Measurements from ENCODE around the gene ADAMTS5. TPM values are rescaled to one million over a fixed set of nuclear protein-coding genes. Genes with fewer than 3 reads are reported as not detected.

Gene ADAMTS5
- total RNA-seq, 1 donor from 2014 or later, result 15.7 TPM

GRCh38 chr21:26952374-26953066, 14.4 kb downstream of the ADAMTS5 start:
- H3K36me3 ChIP-seq (ENCODE audit: control insufficient read depth in 3 of 3, insufficient read depth in 3 of 3, low read length in 3 of 3), result no peaks in the 10 kb centered on the region
- no peaks in the 10 kb centered on the region for H3K9me3 ChIP-seq (ENCODE audit: control insufficient read depth in 3 of 3, low read length in 3 of 3)
- H3K4me1 ChIP-seq (ENCODE audit: control insufficient read depth in 3 of 3, insufficient read depth in 3 of 3, low read length in 3 of 3), result peaks cover 4 to 9% (median 4%) of the 10 kb centered on the region in 3 donors
- H3K4me3 ChIP-seq (ENCODE audit: low read length in 3 of 3), result no peak overlapping the region
- H3K9ac ChIP-seq (ENCODE audit: low read depth in 1 of 3, low read length in 3 of 3), result peak overlapping the region in 1 of 3 donors; percentile 13
- H3K27ac ChIP-seq (ENCODE audit: low read depth, low read length), result no peak overlapping the region
- no peaks in the 10 kb centered on the region for H3K27me3 ChIP-seq (ENCODE audit: control insufficient read depth in 3 of 3, insufficient read depth in 3 of 3, low read length in 3 of 3)

GRCh38 chr21:26949830-26950229, 17.1 kb downstream of the ADAMTS5 start:
- Histone ChIP-seq H3K27me3 (ENCODE audit: control insufficient read depth in 3 of 3, insufficient read depth in 3 of 3, low read length in 3 of 3) (no peaks in the 10 kb centered on the region), H3K4me1 (ENCODE audit: control insufficient read depth in 3 of 3, insufficient read depth in 3 of 3, low read length in 3 of 3) (peaks cover 6 to 14% (median 8%) of the 10 kb centered on the region in 3 donors), H3K9me3 (ENCODE audit: control insufficient read depth in 3 of 3, low read length in 3 of 3) (no peaks in the 10 kb centered on the region), H3K9ac (ENCODE audit: low read depth in 1 of 3, low read length in 3 of 3) (no peak overlapping the region), H3K27ac (ENCODE audit: low read depth, low read length) (no peak overlapping the region), H3K36me3 (ENCODE audit: control insufficient read depth in 3 of 3, insufficient read depth in 3 of 3, low read length in 3 of 3) (no peaks in the 10 kb centered on the region), H3K4me3 (ENCODE audit: low read length in 3 of 3) (no peak overlapping the region)

- Histone ChIP-seq H3K9me3 (ENCODE audit: control insufficient read depth in 3 of 3, low read length in 3 of 3) (no peaks in the 10 kb centered on the region), H3K4me3 (ENCODE audit: low read length in 3 of 3) (no peak overlapping the region), H3K27me3 (ENCODE audit: control insufficient read depth in 3 of 3, insufficient read depth in 3 of 3, low read length in 3 of 3) (no peaks in the 10 kb centered on the region), H3K27ac (ENCODE audit: low read depth, low read length) (no peak overlapping the region), H3K9ac (ENCODE audit: low read depth in 1 of 3, low read length in 3 of 3) (no peak overlapping the region), H3K4me1 (ENCODE audit: control insufficient read depth in 3 of 3, insufficient read depth in 3 of 3, low read length in 3 of 3) (peaks cover 2 to 14% (median 5%) of the 10 kb centered on the region in 3 donors), H3K36me3 (ENCODE audit: control insufficient read depth in 3 of 3, insufficient read depth in 3 of 3, low read length in 3 of 3) (no peaks in the 10 kb centered on the region)
These were observed 18.7 kb downstream of the ADAMTS5 start for GRCh38 chr21:26948194-26948593.

DNA sequence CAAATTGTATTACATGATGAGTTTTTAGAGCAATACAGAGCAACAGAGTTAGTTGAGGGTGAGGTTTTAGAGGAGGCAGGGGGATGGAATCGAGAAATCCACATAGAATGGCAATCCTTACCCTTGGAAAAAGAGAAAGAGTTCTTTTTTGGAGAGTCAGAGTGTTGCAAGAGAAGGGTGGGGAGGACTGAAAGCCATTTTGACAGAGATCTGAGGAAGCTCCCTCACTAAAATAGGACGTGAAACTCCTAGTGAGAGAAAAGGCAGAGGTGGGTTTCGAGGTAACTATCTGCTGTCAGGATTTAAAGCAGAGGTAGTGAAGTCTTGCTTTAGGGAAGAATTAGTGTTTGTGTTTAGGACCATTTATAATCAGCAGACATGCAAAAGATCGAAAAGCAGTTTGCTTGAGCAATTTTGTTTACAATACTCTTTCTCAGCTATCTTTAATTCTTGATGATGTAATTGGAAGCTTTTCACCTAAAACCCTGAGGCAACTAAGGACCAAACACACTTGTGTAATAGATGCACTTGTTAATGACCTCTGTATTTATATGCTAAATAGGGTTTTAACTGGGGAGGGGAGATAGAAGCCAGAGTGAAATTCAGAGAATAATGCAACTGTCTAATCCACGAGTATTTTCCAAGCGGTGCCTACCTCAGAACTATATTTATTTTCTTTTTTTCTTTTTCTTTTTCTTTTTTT, 20.0 kb downstream of the ADAMTS5 start:
- Histone ChIP-seq H3K36me3 (ENCODE audit: control insufficient read depth in 3 of 3, insufficient read depth in 3 of 3, low read length in 3 of 3) (no peaks in the 10 kb centered on the region), H3K4me1 (ENCODE audit: control insufficient read depth in 3 of 3, insufficient read depth in 3 of 3, low read length in 3 of 3) (peaks cover 2 to 14% (median 5%) of the 10 kb centered on the region in 3 donors), H3K9ac (ENCODE audit: low read depth in 1 of 3, low read length in 3 of 3) (no peak overlapping the region), H3K4me3 (ENCODE audit: low read length in 3 of 3) (no peak overlapping the region), H3K9me3 (ENCODE audit: control insufficient read depth in 3 of 3, low read length in 3 of 3) (no peaks in the 10 kb centered on the region), H3K27ac (ENCODE audit: low read depth, low read length) (no peak overlapping the region), H3K27me3 (ENCODE audit: control insufficient read depth in 3 of 3, insufficient read depth in 3 of 3, low read length in 3 of 3) (no peaks in the 10 kb centered on the region)

GRCh38 chr21:26945916-26946675, 20.8 kb downstream of the ADAMTS5 start:
- Histone ChIP-seq H3K9ac (ENCODE audit: low read depth in 1 of 3, low read length in 3 of 3) (peak overlapping the region in 2 of 3 donors; percentile 0 to 14), H3K27me3 (ENCODE audit: control insufficient read depth in 3 of 3, insufficient read depth in 3 of 3, low read length in 3 of 3) (no peaks in the 10 kb centered on the region), H3K4me3 (ENCODE audit: low read length in 3 of 3) (peak overlapping the region in 2 of 3 donors; percentile 18 to 33), H3K9me3 (ENCODE audit: control insufficient read depth in 3 of 3, low read length in 3 of 3) (no peaks in the 10 kb centered on the region), H3K36me3 (ENCODE audit: control insufficient read depth in 3 of 3, insufficient read depth in 3 of 3, low read length in 3 of 3) (no peaks in the 10 kb centered on the region), H3K27ac (ENCODE audit: low read depth, low read length) (no peak overlapping the region), H3K4me1 (ENCODE audit: control insufficient read depth in 3 of 3, insufficient read depth in 3 of 3, low read length in 3 of 3) (peaks cover 2 to 14% (median 5%) of the 10 kb centered on the region in 3 donors)

GRCh38 chr21:26943921-26944320, 23.0 kb downstream of the ADAMTS5 start:
- no peaks in the 10 kb centered on the region for H3K36me3 ChIP-seq (ENCODE audit: control insufficient read depth in 3 of 3, insufficient read depth in 3 of 3, low read length in 3 of 3)
- no peaks in the 10 kb centered on the region for H3K9me3 ChIP-seq (ENCODE audit: control insufficient read depth in 3 of 3, low read length in 3 of 3)
- H3K9ac ChIP-seq (ENCODE audit: low read depth in 1 of 3, low read length in 3 of 3), result no peak overlapping the region
- no peak overlapping the region for H3K4me3 ChIP-seq (ENCODE audit: low read length in 3 of 3)
- peaks cover 2 to 22% (median 5%) of the 10 kb centered on the region in 3 donors for H3K4me1 ChIP-seq (ENCODE audit: control insufficient read depth in 3 of 3, insufficient read depth in 3 of 3, low read length in 3 of 3)
- H3K27me3 ChIP-seq (ENCODE audit: control insufficient read depth in 3 of 3, insufficient read depth in 3 of 3, low read length in 3 of 3), result no peaks in the 10 kb centered on the region
- H3K27ac ChIP-seq (ENCODE audit: low read depth, low read length), result no peak overlapping the region

- H3K4me1 ChIP-seq (ENCODE audit: control insufficient read depth in 3 of 3, insufficient read depth in 3 of 3, low read length in 3 of 3), result peaks cover 2 to 19% (median 5%) of the 10 kb centered on the region in 3 donors
- H3K27ac ChIP-seq (ENCODE audit: low read depth, low read length), result no peak overlapping the region
- no peak overlapping the region for H3K9ac ChIP-seq (ENCODE audit: low read depth in 1 of 3, low read length in 3 of 3)
These were observed 25.5 kb downstream of the ADAMTS5 start for GRCh38 chr21:26941421-26941820.

DNA sequence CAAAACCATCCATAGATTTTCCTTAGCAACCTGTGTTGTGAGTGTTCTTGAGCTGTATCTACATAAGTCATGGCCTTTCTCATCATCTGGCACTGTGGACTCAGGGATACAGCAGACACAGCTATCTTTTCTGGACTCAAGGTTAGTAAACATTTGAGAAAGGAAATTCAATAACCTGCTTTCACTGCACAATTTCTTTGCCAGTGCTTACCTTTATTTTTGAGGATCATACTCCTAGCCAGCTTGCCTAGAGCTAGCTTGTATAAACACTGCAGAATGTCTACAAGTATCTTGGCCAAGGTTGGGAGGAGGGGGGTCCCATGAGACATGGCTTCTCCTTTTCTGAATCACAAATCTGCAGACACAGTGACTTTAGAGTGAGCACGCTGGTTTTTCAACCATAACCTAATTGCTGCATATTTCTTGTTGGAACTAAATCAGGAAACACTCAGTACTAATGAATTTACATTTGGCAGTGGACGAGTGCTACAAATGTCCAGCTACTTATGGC, 27.2 kb downstream of the ADAMTS5 start:
- Histone ChIP-seq H3K27me3 (ENCODE audit: control insufficient read depth in 3 of 3, insufficient read depth in 3 of 3, low read length in 3 of 3) (no peaks in the 10 kb centered on the region), H3K27ac (ENCODE audit: low read depth, low read length) (no peak overlapping the region), H3K9ac (ENCODE audit: low read depth in 1 of 3, low read length in 3 of 3) (no peak overlapping the region), H3K36me3 (ENCODE audit: control insufficient read depth in 3 of 3, insufficient read depth in 3 of 3, low read length in 3 of 3) (peaks cover 0 to 2% (median 0%) of the 10 kb centered on the region in 3 donors), H3K4me3 (ENCODE audit: low read length in 3 of 3) (no peak overlapping the region), H3K4me1 (ENCODE audit: control insufficient read depth in 3 of 3, insufficient read depth in 3 of 3, low read length in 3 of 3) (peaks cover 0 to 10% (median 0%) of the 10 kb centered on the region in 3 donors), H3K9me3 (ENCODE audit: control insufficient read depth in 3 of 3, low read length in 3 of 3) (no peaks in the 10 kb centered on the region)

More at GRCh38 chr21:26941421-26941820, 25.5 kb downstream of the ADAMTS5 start:
- H3K4me3 ChIP-seq (ENCODE audit: low read length in 3 of 3), result no peak overlapping the region
- no peaks in the 10 kb centered on the region for H3K36me3 ChIP-seq (ENCODE audit: control insufficient read depth in 3 of 3, insufficient read depth in 3 of 3, low read length in 3 of 3)
- no peaks in the 10 kb centered on the region for H3K27me3 ChIP-seq (ENCODE audit: control insufficient read depth in 3 of 3, insufficient read depth in 3 of 3, low read length in 3 of 3)
- H3K9me3 ChIP-seq (ENCODE audit: control insufficient read depth in 3 of 3, low read length in 3 of 3), result no peaks in the 10 kb centered on the region

DNA sequence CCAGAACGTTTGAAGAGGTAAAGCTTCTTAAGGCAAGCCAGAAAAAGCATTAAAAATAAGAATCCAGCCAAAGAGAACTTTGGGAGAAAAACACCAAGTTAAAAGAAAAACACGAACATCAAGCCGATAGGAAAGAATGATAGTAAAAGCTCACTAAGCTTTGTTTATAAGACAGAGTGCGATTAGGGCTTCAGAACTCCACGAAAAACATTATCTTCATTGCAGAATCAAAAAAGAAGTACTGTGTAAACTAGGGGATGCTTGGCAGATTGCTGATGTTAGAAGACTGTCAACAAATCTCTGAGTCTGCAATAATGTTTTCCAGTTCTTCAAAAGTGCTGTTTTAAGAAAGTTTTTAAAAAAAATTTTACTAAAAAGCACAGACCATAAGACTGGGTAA, 30.2 kb downstream of the ADAMTS5 start:
- no peaks in the 10 kb centered on the region for H3K27me3 ChIP-seq (ENCODE audit: control insufficient read depth in 3 of 3, insufficient read depth in 3 of 3, low read length in 3 of 3)
- H3K4me3 ChIP-seq (ENCODE audit: low read length in 3 of 3), result no peak overlapping the region
- peaks cover 0 to 8% (median 0%) of the 10 kb centered on the region in 3 donors for H3K4me1 ChIP-seq (ENCODE audit: control insufficient read depth in 3 of 3, insufficient read depth in 3 of 3, low read length in 3 of 3)
- no peak overlapping the region for H3K9ac ChIP-seq (ENCODE audit: low read depth in 1 of 3, low read length in 3 of 3)
- H3K36me3 ChIP-seq (ENCODE audit: control insufficient read depth in 3 of 3, insufficient read depth in 3 of 3, low read length in 3 of 3), result peaks cover 0 to 7% (median 0%) of the 10 kb centered on the region in 3 donors
- H3K27ac ChIP-seq (ENCODE audit: low read depth, low read length), result no peak overlapping the region
- no peaks in the 10 kb centered on the region for H3K9me3 ChIP-seq (ENCODE audit: control insufficient read depth in 3 of 3, low read length in 3 of 3)
